Measurements from ENCODE around the gene NCOA7. TPM values are rescaled to one million over a fixed set of nuclear protein-coding genes. Genes with fewer than 3 reads are reported as not detected.

Gene NCOA7
- total and polyA plus RNA-seq, 2 of the 8 experiments (the other 6 are each of a cell fraction or from before 2014, with no cell fraction given): 2.6 to 10.7 TPM

DNA sequence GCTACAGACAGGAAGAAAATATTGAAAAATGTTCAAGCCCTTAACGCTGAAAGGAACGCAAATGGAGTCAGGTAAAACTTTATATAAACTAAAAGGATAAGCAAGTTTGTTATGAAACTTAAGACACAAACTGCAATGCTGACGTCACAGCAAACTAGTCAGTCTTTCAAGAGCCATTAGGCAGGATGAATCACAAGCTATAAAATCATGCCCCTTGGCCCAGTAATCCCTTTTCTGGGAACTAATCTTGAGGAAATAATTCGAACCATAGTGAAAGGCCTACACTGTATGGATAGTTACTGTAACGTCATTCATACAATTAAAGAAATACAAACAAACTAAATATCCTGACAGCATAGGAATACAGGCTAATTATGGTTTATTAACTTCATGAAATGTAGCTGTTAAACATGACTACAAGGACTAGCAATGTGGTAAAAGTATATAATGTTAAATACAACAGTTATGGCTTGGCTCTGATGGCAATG is 123.1 kb downstream of the NCOA7 start (continued):
- TF ChIP-seq, protein P1, sequence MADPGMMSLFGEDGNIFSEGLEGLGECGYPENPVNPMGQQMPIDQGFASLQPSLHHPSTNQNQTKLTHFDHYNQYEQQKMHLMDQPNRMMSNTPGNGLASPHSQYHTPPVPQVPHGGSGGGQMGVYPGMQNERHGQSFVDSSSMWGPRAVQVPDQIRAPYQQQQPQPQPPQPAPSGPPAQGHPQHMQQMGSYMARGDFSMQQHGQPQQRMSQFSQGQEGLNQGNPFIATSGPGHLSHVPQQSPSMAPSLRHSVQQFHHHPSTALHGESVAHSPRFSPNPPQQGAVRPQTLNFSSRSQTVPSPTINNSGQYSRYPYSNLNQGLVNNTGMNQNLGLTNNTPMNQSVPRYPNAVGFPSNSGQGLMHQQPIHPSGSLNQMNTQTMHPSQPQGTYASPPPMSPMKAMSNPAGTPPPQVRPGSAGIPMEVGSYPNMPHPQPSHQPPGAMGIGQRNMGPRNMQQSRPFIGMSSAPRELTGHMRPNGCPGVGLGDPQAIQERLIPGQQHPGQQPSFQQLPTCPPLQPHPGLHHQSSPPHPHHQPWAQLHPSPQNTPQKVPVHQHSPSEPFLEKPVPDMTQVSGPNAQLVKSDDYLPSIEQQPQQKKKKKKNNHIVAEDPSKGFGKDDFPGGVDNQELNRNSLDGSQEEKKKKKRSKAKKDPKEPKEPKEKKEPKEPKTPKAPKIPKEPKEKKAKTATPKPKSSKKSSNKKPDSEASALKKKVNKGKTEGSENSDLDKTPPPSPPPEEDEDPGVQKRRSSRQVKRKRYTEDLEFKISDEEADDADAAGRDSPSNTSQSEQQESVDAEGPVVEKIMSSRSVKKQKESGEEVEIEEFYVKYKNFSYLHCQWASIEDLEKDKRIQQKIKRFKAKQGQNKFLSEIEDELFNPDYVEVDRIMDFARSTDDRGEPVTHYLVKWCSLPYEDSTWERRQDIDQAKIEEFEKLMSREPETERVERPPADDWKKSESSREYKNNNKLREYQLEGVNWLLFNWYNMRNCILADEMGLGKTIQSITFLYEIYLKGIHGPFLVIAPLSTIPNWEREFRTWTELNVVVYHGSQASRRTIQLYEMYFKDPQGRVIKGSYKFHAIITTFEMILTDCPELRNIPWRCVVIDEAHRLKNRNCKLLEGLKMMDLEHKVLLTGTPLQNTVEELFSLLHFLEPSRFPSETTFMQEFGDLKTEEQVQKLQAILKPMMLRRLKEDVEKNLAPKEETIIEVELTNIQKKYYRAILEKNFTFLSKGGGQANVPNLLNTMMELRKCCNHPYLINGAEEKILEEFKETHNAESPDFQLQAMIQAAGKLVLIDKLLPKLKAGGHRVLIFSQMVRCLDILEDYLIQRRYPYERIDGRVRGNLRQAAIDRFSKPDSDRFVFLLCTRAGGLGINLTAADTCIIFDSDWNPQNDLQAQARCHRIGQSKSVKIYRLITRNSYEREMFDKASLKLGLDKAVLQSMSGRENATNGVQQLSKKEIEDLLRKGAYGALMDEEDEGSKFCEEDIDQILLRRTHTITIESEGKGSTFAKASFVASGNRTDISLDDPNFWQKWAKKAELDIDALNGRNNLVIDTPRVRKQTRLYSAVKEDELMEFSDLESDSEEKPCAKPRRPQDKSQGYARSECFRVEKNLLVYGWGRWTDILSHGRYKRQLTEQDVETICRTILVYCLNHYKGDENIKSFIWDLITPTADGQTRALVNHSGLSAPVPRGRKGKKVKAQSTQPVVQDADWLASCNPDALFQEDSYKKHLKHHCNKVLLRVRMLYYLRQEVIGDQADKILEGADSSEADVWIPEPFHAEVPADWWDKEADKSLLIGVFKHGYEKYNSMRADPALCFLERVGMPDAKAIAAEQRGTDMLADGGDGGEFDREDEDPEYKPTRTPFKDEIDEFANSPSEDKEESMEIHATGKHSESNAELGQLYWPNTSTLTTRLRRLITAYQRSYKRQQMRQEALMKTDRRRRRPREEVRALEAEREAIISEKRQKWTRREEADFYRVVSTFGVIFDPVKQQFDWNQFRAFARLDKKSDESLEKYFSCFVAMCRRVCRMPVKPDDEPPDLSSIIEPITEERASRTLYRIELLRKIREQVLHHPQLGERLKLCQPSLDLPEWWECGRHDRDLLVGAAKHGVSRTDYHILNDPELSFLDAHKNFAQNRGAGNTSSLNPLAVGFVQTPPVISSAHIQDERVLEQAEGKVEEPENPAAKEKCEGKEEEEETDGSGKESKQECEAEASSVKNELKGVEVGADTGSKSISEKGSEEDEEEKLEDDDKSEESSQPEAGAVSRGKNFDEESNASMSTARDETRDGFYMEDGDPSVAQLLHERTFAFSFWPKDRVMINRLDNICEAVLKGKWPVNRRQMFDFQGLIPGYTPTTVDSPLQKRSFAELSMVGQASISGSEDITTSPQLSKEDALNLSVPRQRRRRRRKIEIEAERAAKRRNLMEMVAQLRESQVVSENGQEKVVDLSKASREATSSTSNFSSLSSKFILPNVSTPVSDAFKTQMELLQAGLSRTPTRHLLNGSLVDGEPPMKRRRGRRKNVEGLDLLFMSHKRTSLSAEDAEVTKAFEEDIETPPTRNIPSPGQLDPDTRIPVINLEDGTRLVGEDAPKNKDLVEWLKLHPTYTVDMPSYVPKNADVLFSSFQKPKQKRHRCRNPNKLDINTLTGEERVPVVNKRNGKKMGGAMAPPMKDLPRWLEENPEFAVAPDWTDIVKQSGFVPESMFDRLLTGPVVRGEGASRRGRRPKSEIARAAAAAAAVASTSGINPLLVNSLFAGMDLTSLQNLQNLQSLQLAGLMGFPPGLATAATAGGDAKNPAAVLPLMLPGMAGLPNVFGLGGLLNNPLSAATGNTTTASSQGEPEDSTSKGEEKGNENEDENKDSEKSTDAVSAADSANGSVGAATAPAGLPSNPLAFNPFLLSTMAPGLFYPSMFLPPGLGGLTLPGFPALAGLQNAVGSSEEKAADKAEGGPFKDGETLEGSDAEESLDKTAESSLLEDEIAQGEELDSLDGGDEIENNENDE (IDR thresholded peaks at IDR 0.05; ENCODE audit: insufficient replicate concordance, low read length): no peak
- TF ChIP-seq YY1 (IDR thresholded peaks at IDR 0.05; ENCODE audit: low read depth, low read length): no peak
- no peak for TF ChIP-seq CBX8 (IDR thresholded peaks at IDR 0.05; ENCODE audit: borderline replicate concordance, low read depth, low read length)
- no peak for TF ChIP-seq SIN3A (conservative IDR thresholded peaks at IDR 0.05 in 1 of 2, IDR thresholded peaks at IDR 0.05 in 1 of 2; ENCODE audit: low read depth in 1 of 2, low read length in 2 of 2)
- TF ChIP-seq PHF8 (conservative IDR thresholded peaks at IDR 0.05; ENCODE audit: low read depth, low read length): no peak
- TF ChIP-seq, protein P2, sequence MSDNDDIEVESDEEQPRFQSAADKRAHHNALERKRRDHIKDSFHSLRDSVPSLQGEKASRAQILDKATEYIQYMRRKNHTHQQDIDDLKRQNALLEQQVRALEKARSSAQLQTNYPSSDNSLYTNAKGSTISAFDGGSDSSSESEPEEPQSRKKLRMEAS (IDR thresholded peaks at IDR 0.05): no peak
- TF ChIP-seq TAF1 (IDR thresholded peaks at IDR 0.05; ENCODE audit: low read depth, low read length): no peak
- no peak for TF ChIP-seq BCL11A (IDR thresholded peaks at IDR 0.05; ENCODE audit: low read depth in 2 of 2, low read length in 2 of 2)
- no peak for TF ChIP-seq FOSL1 (IDR thresholded peaks at IDR 0.05; ENCODE audit: insufficient read depth, low read depth, low read length)
- TF ChIP-seq SRF (IDR thresholded peaks at IDR 0.05; ENCODE audit: low read depth, low read length): no peak
- no peak for TF ChIP-seq BACH1 (IDR thresholded peaks at IDR 0.05; ENCODE audit: low read length)
